SU-DHL-6 (cell line): ENCODE results near the gene PRRC2B.
A peak's percentile ranks its signal among the peaks of the same experiment; 100 is the strongest.

Experiments used
- H2AFZ ChIP-seq: fragments of 200-600 bp; sonication (generic); 2 replicates; pipeline ENCODE4 v1.6.1; 2014; ENCODE audit warnings: low read depth, mild to moderate bottlenecking, moderate library complexity, mixed read lengths, antibody characterized with exemption, low read length; ENCODE audit not compliant: severe bottlenecking
- H3F3A ChIP-seq: fragments of 200-600 bp; shearing (Covaris generic); 2 replicates; pipeline ENCODE4 v1.6.0; 2016; ENCODE audit warnings: antibody characterized with exemption, mild to moderate bottlenecking; ENCODE audit not compliant: insufficient read depth
- H3K27ac ChIP-seq: fragments of 200-600 bp; sonication (generic); 2 replicates; pipeline ENCODE4 v1.5.1; 2016; ENCODE audit warnings: low read depth, mild to moderate bottlenecking, low read length, moderate library complexity, mixed read lengths
- H3K27me3 ChIP-seq: fragments of 200-600 bp; sonication (generic), shearing (Covaris generic); 2 replicates; pipeline ENCODE4 v1.6.0; 2014; ENCODE audit warnings: mild to moderate bottlenecking, low read length
- H3K36me3 ChIP-seq: fragments of 200-600 bp; sonication (generic); 2 replicates; pipeline ENCODE4 v1.6.1; 2014; ENCODE audit warnings: mild to moderate bottlenecking, low read length, mixed read lengths
- H3K4me2 ChIP-seq: fragments of 300-600, 200-600 bp; shearing (Covaris generic), sonication (generic); 2 replicates; pipeline ENCODE4 v1.6.0; 2014; ENCODE audit warnings: low read length, low read depth, mild to moderate bottlenecking; ENCODE audit not compliant: poor library complexity, severe bottlenecking
- H3K4me3 ChIP-seq: fragments of 200-600 bp; sonication (generic); 2 replicates; pipeline ENCODE4 v1.5.1; 2014; ENCODE audit warnings: antibody characterized with exemption, low read length, mild to moderate bottlenecking, mixed read lengths; ENCODE audit not compliant: insufficient read depth, poor library complexity, severe bottlenecking
- H3K79me2 ChIP-seq: fragments of 200-600 bp; sonication (generic); 2 replicates; pipeline ENCODE4 v1.6.1; 2014; ENCODE audit warnings: mild to moderate bottlenecking, low read length, moderate library complexity; ENCODE audit not compliant: insufficient read depth
- H3K9ac ChIP-seq: fragments of 200-600 bp; sonication (generic); 2 replicates; pipeline ENCODE4 v1.7.0; 2014; ENCODE audit warnings: mild to moderate bottlenecking, low read length
- H3K9me2 ChIP-seq: fragments of 200-600 bp; sonication (generic); replicated peaks from 2 replicates; pipeline ENCODE4 v1.6.1; 2014; ENCODE audit warnings: low read length; ENCODE audit not compliant: insufficient read depth
- H3K9me3 ChIP-seq: fragments of 200-600 bp; sonication (generic); 2 replicates; pipeline ENCODE4 v1.6.1; 2014; ENCODE audit warnings: low read length, mixed read lengths; ENCODE audit not compliant: insufficient read depth
- H4K20me1 ChIP-seq: fragments of 200-600 bp; sonication (generic); 2 replicates; pipeline ENCODE4 v1.6.1; 2014; ENCODE audit warnings: low read depth, mild to moderate bottlenecking, antibody characterized with exemption, low read length, moderate library complexity, mixed read lengths
- CTCF ChIP-seq: fragments of 200-600 bp; sonication (generic); IDR thresholded peaks from one replicate; pipeline ENCODE4 v1.5.1; 2017; ENCODE audit warnings: antibody characterized with exemption, mild to moderate bottlenecking, low read length, moderate library complexity; ENCODE audit not compliant: insufficient read depth, poor library complexity, severe bottlenecking
- EZH2phosphoT487 ChIP-seq: fragments of 200-600 bp; sonication (generic), shearing (Covaris generic); conservative IDR thresholded peaks from 2 replicates; pipeline ENCODE4 v1.6.1; 2018; ENCODE audit warnings: mild to moderate bottlenecking, antibody characterized with exemption, low read length, moderate library complexity, mixed read lengths

PRRC2B gene

GRCh38 chr9:131404987-131405386 lies 11.1 kb downstream of the PRRC2B start:
- H4K20me1 ChIP-seq = peaks cover 30% of the 10 kb centered on the region
- H3K36me3 ChIP-seq = no peaks in the 10 kb centered on the region
- no peak overlapping the region for H2AFZ ChIP-seq
- 0 out of 2 replicates have a peak overlapping the region, but pooled peaks have one; percentile 18 for H3K9ac ChIP-seq
- H3K4me2 ChIP-seq = peak overlapping the region; percentile 46
- no peaks in the 10 kb centered on the region for H3K27me3 ChIP-seq
- peak overlapping the region; percentile 40 for H3K27ac ChIP-seq
- no peaks in the 10 kb centered on the region for H3K9me2 ChIP-seq
- H3K9me3 ChIP-seq = no peaks in the 10 kb centered on the region
- no peak for TF ChIP-seq EZH2phosphoT487
- H3F3A ChIP-seq = 0 out of 2 replicates have a peak, but pooled peaks cover 4% of the 10 kb centered on the region
- no peak overlapping the region for H3K4me3 ChIP-seq
- H3K79me2 ChIP-seq = peaks cover 100% of the 10 kb centered on the region

- Histone ChIP-seq H2AFZ (no peak overlapping the region), H3K27me3 (no peaks in the 10 kb centered on the region), H4K20me1 (peaks cover 30% of the 10 kb centered on the region), H3K9me3 (no peaks in the 10 kb centered on the region), H3K36me3 (no peaks in the 10 kb centered on the region), H3K4me3 (no peak overlapping the region), H3K9me2 (no peaks in the 10 kb centered on the region), H3K4me2 (peak overlapping the region; percentile 46), H3K9ac (peak overlapping the region; percentile 18; the same call in 1 of the 2 replicates), H3F3A (0 out of 2 replicates have a peak, but pooled peaks cover 4% of the 10 kb centered on the region), H3K27ac (peak overlapping the region; percentile 40), H3K79me2 (peaks cover 100% of the 10 kb centered on the region)
- TF ChIP-seq EZH2phosphoT487 (no peak), CTCF (no peak)
Measured at GRCh38 chr9:131405428-131405827, 11.5 kb downstream of the PRRC2B start.

GRCh38 chr9:131405858-131406537 lies 12.1 kb downstream of the PRRC2B start:
- no peaks in the 10 kb centered on the region for H3K9me3 ChIP-seq
- H3K27ac ChIP-seq = peak overlapping the region; percentile 40
- TF ChIP-seq EZH2phosphoT487 = no peak
- TF ChIP-seq CTCF = no peak
- peaks cover 30% of the 10 kb centered on the region for H4K20me1 ChIP-seq
- H3K4me3 ChIP-seq = no peak overlapping the region
- no peaks in the 10 kb centered on the region for H3K27me3 ChIP-seq
- H3K79me2 ChIP-seq = peaks cover 100% of the 10 kb centered on the region
- H3F3A ChIP-seq = 0 out of 2 replicates have a peak, but pooled peaks cover 4% of the 10 kb centered on the region
- no peaks in the 10 kb centered on the region for H3K36me3 ChIP-seq
- H3K4me2 ChIP-seq = peak overlapping the region; percentile 46
- no peak overlapping the region for H2AFZ ChIP-seq
- H3K9ac ChIP-seq = peak overlapping the region; percentile 18; the same call in 1 of the 2 replicates
- no peaks in the 10 kb centered on the region for H3K9me2 ChIP-seq
